ENCODE results near the gene CP.
"Not testable (repeated sequence)": the region's sequence is repeated elsewhere in the genome, so short reads cannot be mapped to it uniquely, and the experiment has no call there.

Gene CP

GRCh38 chr3:149227591-149228268 is 6.1 kb upstream of the CP start:
- no peak for DNase-seq (ENCODE audit: low spot score)

GRCh38 chr3:149226776-149227175 is 5.1 kb upstream of the CP start:
- DNase-seq (ENCODE audit: low spot score), result no peak

GRCh38 chr3:149224736-149225594 is 3.3 kb upstream of the CP start:
- peak; percentile 29 for DNase-seq (ENCODE audit: low spot score)

DNA sequence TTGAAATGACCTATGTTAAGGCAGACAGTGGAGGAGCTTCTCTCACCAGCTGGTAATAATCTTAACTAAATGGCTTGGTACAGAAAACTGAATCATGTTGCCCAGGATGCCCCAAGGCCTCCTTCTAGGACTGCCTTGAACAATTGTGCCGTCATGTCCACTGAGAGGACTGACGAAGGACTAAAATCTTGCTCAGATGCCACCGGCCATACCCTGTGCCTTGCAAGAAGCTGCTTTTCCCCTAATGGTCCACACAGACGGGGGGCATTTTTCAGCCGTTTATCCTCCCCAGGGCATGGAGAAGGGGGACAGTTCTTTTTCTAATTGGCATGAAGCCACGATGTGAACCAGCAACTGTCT is 1.8 kb upstream of the CP start:
- no peak for DNase-seq (ENCODE audit: low spot score)

- not testable (repeated sequence) for DNase-seq (ENCODE audit: low spot score)
Measured at GRCh38 chr3:149219380-149220121, 2.1 kb downstream of the CP start.

DNA sequence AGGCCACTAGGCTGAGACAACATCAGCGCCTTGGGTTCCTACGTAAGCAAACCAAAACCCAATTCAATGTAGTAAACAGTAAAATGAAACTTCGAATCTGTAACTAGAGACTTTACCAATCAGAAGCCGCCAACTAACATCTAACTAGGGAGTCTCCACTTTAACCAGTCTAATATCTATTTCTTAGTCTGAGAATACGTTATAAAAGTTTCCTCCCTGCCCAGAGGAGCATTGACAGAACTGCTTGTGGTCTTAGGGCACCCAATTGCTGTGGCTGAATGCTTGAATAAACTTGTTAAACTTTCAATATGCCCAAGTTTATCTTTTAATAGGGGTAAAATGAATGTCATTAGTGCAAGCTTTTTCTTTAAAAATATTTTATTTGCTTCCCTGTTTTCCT is 4.3 kb downstream of the CP start:
- no peak for DNase-seq (ENCODE audit: low spot score)

DNA sequence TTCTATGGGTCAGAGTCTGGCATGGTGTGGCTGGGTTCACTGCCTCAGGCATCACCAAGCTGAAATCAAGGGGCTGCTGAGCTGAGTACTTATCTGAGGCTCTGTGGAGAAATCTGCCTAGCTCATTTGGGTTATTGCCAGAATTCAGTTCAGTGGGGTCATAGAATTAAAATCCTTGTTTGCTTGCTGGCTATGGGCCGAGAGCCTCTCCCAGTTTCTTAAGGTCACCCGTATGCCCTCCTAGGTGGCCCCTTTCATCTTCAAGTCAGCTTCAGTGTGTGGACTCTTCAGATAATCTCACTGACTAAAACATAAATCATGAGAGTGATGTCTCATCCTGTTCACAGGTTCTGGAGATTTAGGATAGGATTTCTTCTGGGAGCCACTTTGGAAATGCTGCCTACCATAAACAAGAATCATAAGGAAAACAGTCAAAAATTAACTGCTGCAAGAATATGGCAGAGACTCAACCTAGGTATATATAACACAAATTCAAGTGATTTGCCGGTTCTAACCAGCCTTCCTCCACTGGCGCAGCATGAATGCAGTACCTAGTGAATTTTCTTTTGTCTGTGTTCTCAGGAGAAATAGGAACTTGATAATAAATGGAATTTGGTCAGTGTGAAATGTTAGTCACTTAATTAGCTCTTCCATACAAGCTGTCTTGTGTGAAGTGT is 5.3 kb downstream of the CP start:
- no peak for DNase-seq (ENCODE audit: low spot score)

DNA sequence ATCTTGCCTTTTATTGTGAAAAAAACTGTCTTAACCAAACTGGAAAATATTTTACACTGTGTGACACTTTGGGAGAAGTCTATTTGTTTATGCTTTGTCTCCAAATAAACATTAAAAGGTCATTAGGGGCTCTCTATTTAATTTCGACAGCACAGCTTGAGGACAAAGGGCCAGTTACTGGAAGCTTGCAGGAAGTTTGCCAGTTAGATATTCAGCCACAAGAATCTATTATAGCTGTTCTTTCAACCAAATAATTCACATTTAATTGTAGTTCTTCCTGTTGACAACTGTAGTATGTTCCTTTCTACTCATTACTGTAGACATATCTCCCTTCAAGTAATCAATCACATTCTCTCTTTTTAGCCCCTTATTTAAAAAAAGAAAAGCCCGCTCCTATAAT is 6.1 kb downstream of the CP start:
- no peak for DNase-seq (ENCODE audit: low spot score)

DNA sequence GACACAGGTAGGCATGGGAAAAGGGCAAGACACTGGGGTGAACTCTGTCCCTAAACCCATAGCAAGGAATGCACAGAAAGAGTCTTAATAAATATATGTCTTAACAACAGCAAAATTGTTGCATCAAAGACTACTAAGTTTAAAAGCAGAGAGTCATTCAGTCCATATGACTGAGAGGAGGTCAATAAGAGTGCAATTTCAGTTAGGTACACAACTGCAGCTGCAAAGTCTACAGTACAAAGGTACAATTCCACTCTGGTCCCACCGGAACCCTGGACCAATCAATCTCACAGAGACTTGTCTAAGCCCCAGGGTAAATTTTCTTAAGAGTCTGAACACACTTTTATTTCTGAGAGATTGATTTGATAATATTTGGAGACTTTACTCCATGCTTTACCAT is 6.9 kb downstream of the CP start:
- DNase-seq (ENCODE audit: low spot score), result no peak

- DNase-seq (ENCODE audit: low spot score), result no peak
Measured at GRCh38 chr3:149212386-149212785, 9.2 kb downstream of the CP start.

- DNase-seq (ENCODE audit: low spot score), result no peak
Measured at GRCh38 chr3:149209431-149209830, 12.2 kb downstream of the CP start.

DNA sequence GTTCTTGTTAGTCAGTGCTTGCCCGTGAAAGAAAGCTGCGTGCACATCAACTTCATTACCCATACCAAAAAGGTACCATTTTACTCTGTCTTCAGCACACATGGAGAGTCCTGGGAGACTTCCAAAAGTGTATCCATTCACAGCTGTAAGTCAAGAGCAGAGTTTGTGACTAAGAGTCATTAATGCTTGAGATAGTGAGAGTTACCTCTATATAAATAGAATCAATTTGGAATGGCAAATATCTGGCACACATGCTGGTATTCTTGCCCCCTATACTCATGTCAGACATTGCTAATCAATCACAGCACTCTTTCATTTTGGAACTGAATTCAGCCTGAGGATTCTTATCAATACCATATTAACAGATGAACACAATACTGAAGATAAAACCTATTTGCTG is 14.2 kb downstream of the CP start:
- DNase-seq (ENCODE audit: low spot score), result no peak

GRCh38 chr3:149204390-149204991 is 17.1 kb downstream of the CP start:
- no peak for DNase-seq (ENCODE audit: low spot score)

DNA sequence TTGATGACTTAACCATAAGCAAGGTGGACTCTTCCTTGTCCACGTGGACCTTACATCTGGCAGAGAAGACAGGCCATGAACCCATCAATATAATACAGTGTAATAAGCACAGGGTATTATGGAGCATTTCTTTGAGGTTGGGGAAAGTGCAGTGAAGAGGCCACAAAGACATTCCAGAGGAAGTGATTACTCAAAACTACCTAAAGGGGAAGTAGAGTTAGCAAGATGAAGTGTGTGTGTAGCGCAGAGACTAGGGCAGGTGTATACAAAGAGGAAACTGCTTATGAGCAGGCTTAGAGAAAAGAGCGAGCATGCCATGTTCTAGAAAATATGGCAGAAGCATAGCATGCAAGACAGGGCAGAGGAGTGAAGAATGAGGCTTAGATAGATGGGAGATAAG is 17.9 kb downstream of the CP start:
- no peak for DNase-seq (ENCODE audit: low spot score)

DNA sequence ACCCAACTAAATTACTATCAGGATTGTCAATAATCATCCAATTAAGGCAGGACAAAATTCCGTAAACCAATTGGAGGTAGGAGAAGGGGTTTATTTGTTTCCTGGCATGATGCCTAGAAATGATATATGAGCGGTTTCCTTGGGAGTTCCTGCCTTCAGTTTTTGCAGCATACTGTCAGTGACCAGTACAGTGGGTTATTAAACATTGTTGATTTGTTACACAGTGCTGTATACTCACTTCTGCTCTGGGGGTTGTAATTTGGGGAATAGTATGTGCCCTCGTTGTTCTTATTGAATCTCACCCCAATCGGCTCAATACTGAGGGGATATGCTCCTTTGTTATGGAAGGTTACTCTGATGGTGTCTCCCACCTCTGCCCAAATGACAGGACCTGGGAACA is 22.2 kb downstream of the CP start:
- DNase-seq (ENCODE audit: low spot score), result no peak

DNA sequence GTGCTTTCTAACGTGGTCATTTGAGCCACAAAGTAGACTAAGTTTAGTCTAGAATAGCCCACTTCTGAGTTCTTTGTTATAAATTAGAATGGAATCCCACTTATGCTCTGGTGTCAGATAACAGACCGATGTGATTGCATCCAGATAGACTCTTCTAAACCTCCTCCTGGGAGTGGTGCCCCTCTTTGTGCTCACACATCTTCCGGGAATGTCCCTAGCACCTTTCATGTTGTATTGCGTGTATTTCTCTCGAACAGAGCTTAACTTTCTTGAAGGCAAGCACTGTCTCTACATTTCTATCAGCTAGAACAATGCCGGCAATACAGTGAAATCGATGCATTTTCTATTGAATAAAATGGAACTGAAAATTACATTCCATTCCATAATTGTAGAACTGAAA is 23.0 kb downstream of the CP start:
- DNase-seq (ENCODE audit: low spot score), result no peak

- DNase-seq (ENCODE audit: low spot score), result no peak
Measured at GRCh38 chr3:149197669-149198068, 24.0 kb downstream of the CP start.

DNA sequence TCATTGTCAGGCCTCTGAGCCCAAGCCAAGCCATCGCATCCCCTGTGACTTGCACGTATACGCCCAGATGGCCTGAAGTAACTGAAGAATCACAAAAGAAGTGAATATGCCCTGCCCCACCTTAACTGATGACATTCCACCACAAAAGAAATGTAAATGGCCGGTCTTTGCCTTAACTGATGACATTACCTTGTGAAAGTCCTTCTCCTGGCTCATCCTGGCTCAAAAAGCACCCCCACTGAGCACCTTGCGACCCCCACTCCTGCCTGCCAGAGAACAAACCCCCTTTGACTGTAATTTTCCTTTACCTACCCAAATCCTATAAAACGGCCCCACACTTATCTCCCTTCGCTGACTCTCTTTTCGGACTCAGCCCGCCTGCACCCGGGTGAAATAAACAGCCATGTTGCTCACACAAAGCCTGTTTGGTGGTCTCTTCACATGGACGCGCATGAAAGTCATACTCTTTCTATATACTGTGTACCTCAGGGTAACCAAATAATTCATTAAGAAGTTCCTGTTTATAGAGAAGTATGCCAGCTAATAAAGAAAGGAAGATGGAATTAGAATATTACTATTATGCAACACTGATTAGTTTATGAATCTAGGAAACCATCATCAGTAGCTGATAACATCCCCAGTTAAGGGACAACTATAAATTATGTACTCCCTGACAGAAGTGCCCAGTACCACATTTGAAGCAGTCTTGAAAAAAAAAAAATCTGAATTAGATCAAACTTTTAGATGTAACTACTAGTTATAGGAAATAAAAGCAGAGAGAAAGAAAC is 24.6 kb downstream of the CP start:
- not testable (repeated sequence) for DNase-seq (ENCODE audit: low spot score)

DNA sequence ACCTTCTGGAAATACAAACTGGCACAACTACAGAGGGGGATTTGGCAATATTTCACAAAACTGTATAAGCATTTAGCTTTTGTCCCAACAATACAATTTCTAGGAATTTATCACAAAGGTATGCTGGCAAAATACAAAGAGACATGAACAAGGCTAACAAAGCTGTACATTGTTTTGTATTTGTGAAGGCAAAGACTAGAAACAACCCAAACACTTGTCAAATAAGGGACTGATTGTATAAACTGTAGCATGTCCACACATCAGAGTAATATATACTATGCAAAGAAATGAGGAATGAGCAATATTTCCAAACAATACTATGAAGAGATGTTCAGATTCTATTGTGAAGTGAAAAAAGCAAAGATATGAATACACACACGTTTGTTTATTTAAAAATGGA is 26.4 kb downstream of the CP start:
- DNase-seq (ENCODE audit: low spot score), result no peak

- DNase-seq (ENCODE audit: low spot score), result no peak
Measured at GRCh38 chr3:149188494-149188893, 33.1 kb downstream of the CP start.

GRCh38 chr3:149186721-149187120 is 34.9 kb downstream of the CP start:
- DNase-seq (ENCODE audit: low spot score), result no peak
